HepG2 (cell line): ENCODE measurements around the gene SMPD3. TPM values are rescaled to one million over a fixed set of nuclear protein-coding genes. Genes with fewer than 3 reads are reported as not detected.

ENCODE experiments used
- AGO2 ChIP-seq: fragments of 200-400 bp; formaldehyde crosslinking; optimal IDR thresholded peaks from 2 replicates; pipeline ENCODE3; 2017; ENCODE audit warnings: mild to moderate bottlenecking, low read depth, low read length, moderate library complexity
- CHCHD3 ChIP-seq: sonication (generic); formaldehyde crosslinking; IDR thresholded peaks from 2 replicates; pipeline ENCODE4 v1.8.0; 2022; ENCODE audit warnings: mild to moderate bottlenecking, missing genetic modification reagents, moderate library complexity
- RFX5 ChIP-seq: IDR thresholded peaks from 2 replicates; pipeline ENCODE4 v1.6.1; 2011; ENCODE audit warnings: low read depth, low read length, improper control_type of control experiment
- ZFP1 ChIP-seq: IDR thresholded peaks from 2 replicates; pipeline ENCODE4 v1.6.1; 2016
- ZFY ChIP-seq: sonication (generic); formaldehyde crosslinking; IDR thresholded peaks from 2 replicates; pipeline ENCODE4 v1.4.0; 2020; ENCODE audit warnings: missing genetic modification reagents
- polyA plus RNA-seq, 8 experiments: library from polyadenylated mRNA; depleted of rRNA in 3 of 8; stranded (reverse) in 7 of 8; unstranded in 1 of 8; fragments of >200 nt; fragmentation: Illumina TruSeq in 4 of 8; extraction: Trizol in 4 of 8; gene quantifications; 2 replicates each; pipeline versions ENCODE4 v1.2.1 to v1.2.3, GENCODE V29; 2011 to 2016; ENCODE audit warnings: low read depth in 4 of 8, missing spikeins in 1 of 8, mixed read lengths in 1 of 8; ENCODE audit not compliant: insufficient read depth in 1 of 8
- total RNA-seq, 5 experiments: library from RNA; depleted of rRNA; stranded (reverse); fragments of >200 nt; fragmentation: Illumina TruSeq; extraction: Trizol; gene quantifications; 2 replicates each; pipeline ENCODE4 v1.2.3, GENCODE V29; 2016; ENCODE audit warnings: low read depth in 1 of 5
- TF ChIP-seq, protein P1 (sequence below), 2 experiments: sonication (generic) in 1 of 2; formaldehyde crosslinking in 1 of 2; IDR thresholded peaks; 2 replicates each; pipeline versions ENCODE4 v1.4.0 to v1.6.1; 2016 to 2020; ENCODE audit warnings: borderline replicate concordance in 1 of 2, low read depth in 1 of 2, mild to moderate bottlenecking in 1 of 2, missing genetic modification reagents in 1 of 2
- TF ChIP-seq, protein P2 (sequence below): sonication (generic); formaldehyde crosslinking; IDR thresholded peaks from 2 replicates; pipeline ENCODE4 v1.5.0; 2020; ENCODE audit warnings: mild to moderate bottlenecking, missing genetic modification reagents

Gene SMPD3
- total and polyA plus RNA-seq, 2 of the 13 experiments (the other 11 are each of a cell fraction or from before 2014, with no cell fraction given) = 0.07 to 0.32 TPM

DNA sequence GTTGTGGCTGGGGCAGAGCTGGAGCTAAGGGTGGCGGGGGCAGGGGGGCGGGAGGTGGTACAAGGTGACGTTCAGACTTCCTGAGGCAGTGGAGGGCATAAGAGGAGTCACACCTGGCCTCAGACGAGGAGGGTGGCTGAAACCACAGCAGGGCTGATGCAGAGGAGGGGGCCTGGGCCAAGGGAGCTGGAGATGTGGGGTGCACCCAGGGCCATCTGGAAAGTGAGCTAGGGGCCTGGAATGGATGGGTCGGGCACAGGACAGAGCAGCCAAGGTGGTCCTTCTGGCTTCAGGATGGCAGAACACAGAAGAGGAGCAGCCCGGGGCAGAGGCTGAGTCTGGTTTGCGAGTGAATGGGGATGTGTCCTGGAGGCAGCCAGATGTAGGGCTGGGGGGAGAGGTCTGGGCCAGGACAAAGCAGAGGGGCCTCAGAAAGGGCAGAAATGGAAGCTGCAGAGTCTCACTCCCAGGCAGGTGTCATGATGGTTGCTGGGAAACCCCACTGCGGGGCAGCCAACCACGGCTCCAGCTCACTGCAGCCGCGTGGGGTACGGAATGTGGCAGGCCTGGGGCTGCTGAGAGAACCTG, 79.9 kb downstream of the SMPD3 start (continued):
- TF ChIP-seq, protein P1, sequence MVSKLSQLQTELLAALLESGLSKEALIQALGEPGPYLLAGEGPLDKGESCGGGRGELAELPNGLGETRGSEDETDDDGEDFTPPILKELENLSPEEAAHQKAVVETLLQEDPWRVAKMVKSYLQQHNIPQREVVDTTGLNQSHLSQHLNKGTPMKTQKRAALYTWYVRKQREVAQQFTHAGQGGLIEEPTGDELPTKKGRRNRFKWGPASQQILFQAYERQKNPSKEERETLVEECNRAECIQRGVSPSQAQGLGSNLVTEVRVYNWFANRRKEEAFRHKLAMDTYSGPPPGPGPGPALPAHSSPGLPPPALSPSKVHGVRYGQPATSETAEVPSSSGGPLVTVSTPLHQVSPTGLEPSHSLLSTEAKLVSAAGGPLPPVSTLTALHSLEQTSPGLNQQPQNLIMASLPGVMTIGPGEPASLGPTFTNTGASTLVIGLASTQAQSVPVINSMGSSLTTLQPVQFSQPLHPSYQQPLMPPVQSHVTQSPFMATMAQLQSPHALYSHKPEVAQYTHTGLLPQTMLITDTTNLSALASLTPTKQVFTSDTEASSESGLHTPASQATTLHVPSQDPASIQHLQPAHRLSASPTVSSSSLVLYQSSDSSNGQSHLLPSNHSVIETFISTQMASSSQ (IDR thresholded peaks at IDR 0.05; ENCODE audit: low read depth) = no peak
- TF ChIP-seq, protein P1 (CRISPR knock-in tag; IDR thresholded peaks at IDR 0.05; ENCODE audit: borderline replicate concordance) = no peak
- TF ChIP-seq, protein P2, sequence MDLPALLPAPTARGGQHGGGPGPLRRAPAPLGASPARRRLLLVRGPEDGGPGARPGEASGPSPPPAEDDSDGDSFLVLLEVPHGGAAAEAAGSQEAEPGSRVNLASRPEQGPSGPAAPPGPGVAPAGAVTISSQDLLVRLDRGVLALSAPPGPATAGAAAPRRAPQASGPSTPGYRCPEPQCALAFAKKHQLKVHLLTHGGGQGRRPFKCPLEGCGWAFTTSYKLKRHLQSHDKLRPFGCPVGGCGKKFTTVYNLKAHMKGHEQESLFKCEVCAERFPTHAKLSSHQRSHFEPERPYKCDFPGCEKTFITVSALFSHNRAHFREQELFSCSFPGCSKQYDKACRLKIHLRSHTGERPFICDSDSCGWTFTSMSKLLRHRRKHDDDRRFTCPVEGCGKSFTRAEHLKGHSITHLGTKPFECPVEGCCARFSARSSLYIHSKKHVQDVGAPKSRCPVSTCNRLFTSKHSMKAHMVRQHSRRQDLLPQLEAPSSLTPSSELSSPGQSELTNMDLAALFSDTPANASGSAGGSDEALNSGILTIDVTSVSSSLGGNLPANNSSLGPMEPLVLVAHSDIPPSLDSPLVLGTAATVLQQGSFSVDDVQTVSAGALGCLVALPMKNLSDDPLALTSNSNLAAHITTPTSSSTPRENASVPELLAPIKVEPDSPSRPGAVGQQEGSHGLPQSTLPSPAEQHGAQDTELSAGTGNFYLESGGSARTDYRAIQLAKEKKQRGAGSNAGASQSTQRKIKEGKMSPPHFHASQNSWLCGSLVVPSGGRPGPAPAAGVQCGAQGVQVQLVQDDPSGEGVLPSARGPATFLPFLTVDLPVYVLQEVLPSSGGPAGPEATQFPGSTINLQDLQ (CRISPR knock-in tag) = no peak
- TF ChIP-seq AGO2 (no peak), RFX5 (no peak), ZFY (no peak), ZFP1 (CRISPR knock-in tag) (no peak), CHCHD3 (CRISPR knock-in tag) (no peak)
- TF ChIP-seq, all 625 proteins: peak for 0
